ENCODE measurements around the gene GSX1. TPM values are rescaled to one million over a fixed set of nuclear protein-coding genes. Genes with fewer than 3 reads are reported as not detected.

GSX1 gene
- total RNA-seq (2021; ENCODE audit: unreplicated experiment) (not detected), Bru-seq, nascent RNA (not detected), BruChase-seq, experiment 1, labeled RNA remaining after a 2-hour chase (not detected), BruChase-seq, experiment 2, labeled RNA remaining after a 6-hour chase (not detected)
- polyA plus RNA-seq (2012; ENCODE audit: insufficient read length): not detected
- long read RNA-seq: 0 reads

DNA sequence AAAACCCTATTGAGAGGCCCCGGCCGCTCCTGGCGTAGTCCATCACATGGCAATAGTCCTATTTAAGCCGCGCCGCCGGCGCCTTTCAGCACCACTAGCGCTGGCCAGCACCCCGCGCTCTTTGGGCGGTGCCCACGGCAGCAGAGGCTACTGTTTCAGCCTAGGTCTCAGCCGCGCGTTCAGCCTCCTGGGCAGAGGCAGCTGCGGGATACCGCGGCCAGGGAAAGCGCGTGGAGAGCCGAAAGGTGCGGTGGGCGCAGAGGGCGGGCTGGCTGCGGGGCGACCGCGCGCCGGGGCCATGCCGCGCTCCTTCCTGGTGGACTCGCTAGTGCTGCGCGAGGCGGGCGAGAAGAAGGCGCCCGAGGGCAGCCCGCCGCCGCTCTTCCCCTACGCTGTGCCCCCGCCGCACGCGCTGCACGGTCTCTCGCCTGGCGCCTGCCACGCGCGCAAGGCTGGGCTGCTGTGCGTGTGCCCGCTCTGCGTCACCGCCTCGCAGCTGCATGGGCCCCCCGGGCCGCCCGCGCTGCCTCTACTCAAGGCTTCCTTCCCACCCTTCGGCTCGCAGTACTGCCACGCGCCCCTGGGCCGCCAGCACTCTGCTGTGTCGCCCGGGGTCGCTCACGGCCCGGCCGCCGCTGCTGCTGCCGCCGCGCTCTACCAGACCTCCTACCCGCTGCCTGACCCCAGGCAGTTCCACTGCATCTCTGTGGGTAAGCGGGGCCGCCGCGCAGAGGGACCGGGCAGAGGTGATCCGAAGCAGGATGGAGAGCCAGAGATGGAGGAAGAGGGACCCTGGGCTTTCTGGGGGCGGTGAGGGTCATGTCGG is at the start of gene GSX1:
Gene GSX1, plus strand, starts transcription at position 91 of the 826 bp plus-strand sequence. Its CDS starts 208 bp downstream, at position 299.
- BruUV-seq (replicated peaks): no TSS peak
- Histone ChIP-seq H3K4me3 (ENCODE audit: low read depth in 2 of 2, low read length in 2 of 2) (peak within 1 kb of the TSS; percentile 18 to 38; a peak in 3 of 4 replicates), H3K27ac (ENCODE audit: low read length) (no peak within 1 kb of the TSS), H3K36me3 (ENCODE audit: control insufficient read depth, insufficient read depth, low read length) (no peaks in the 10 kb centered on the region; the same call in 1 of the 2 replicates), H3K27me3 (ENCODE audit: control insufficient read depth, insufficient read depth, low read length) (peaks cover 19% of the 10 kb centered on the region), H3K9me3 (ENCODE audit: control insufficient read depth, insufficient read depth, low read depth, low read length) (no peaks in the 10 kb centered on the region), H3K4me1 (ENCODE audit: control insufficient read depth, insufficient read depth, low read length) (peaks cover 10% of the 10 kb centered on the region)
- intact Hi-C loops (cut with micrococcal nuclease; ENCODE audit: unreplicated experiment): no loop called here
- TF ChIP-seq REST (IDR thresholded peaks at IDR 0.05; ENCODE audit: insufficient read depth in 1 of 2, low read depth in 2 of 2, low read length in 1 of 2) (peak; percentile 92 to 97), TCF7L2 (IDR thresholded peaks at IDR 0.05; ENCODE audit: low read depth, low read length) (no peak)
- DNase-seq (ENCODE audit: low read depth, low spot score) (no peak), ATAC-seq (peak; percentile 69; the same call in 1 of the 2 replicates)
- ChIA-PET CTCF (no interaction called here), POLR2A (no interaction called here)
- in situ Hi-C loops (cut with HindIII; ENCODE audit: low pct_unique_long_range_greater_than_20kb, low sequenced_read_pairs): no loop called here

- no peak overlapping the region for H3K4me3 ChIP-seq (ENCODE audit: low read depth in 2 of 2, low read length in 2 of 2)
- intact Hi-C loops (cut with micrococcal nuclease; ENCODE audit: unreplicated experiment): no loop called here
Measured at GRCh38 chr13:27744801-27745200, 47.5 kb upstream of the GSX1 start.

More at GRCh38 chr13:27744801-27745200, 47.5 kb upstream of the GSX1 start:
- in situ Hi-C loops (cut with HindIII; ENCODE audit: low pct_unique_long_range_greater_than_20kb, low sequenced_read_pairs): no loop called here
- Histone ChIP-seq H3K4me1 (ENCODE audit: control insufficient read depth, insufficient read depth, low read length) (no peaks in the 10 kb centered on the region), H3K27me3 (ENCODE audit: control insufficient read depth, insufficient read depth, low read length) (no peaks in the 10 kb centered on the region), H3K9me3 (ENCODE audit: control insufficient read depth, insufficient read depth, low read depth, low read length) (no peaks in the 10 kb centered on the region), H3K36me3 (ENCODE audit: control insufficient read depth, insufficient read depth, low read length) (no peaks in the 10 kb centered on the region), H3K27ac (ENCODE audit: low read length) (no peak overlapping the region)
- no TSS peak for BruUV-seq (replicated peaks)
- POLR2A ChIA-PET: no interaction called here
- DNase-seq (ENCODE audit: low read depth, low spot score) (no peak), ATAC-seq (no peak)
- TF ChIP-seq CTCF (IDR thresholded peaks at IDR 0.05): no peak
- no peak for TF ChIP-seq SIN3A (IDR thresholded peaks at IDR 0.05; ENCODE audit: borderline replicate concordance, insufficient read depth, low read depth, low read length)
- no peak for TF ChIP-seq TCF7L2 (IDR thresholded peaks at IDR 0.05; ENCODE audit: low read depth, low read length)
- no peak for TF ChIP-seq REST (IDR thresholded peaks at IDR 0.05; ENCODE audit: insufficient read depth in 1 of 2, low read depth in 2 of 2, low read length in 1 of 2)
- TF ChIP-seq POLR2AphosphoS5 (IDR thresholded peaks at IDR 0.05; ENCODE audit: low read depth, low read length): no peak
- CTCF ChIA-PET: no interaction called here
